ENCODE measurements around the gene DSCAM. TPM values are rescaled to one million over a fixed set of nuclear protein-coding genes. Genes with fewer than 3 reads are reported as not detected.
"Not testable (repeated sequence)": the region's sequence is repeated elsewhere in the genome, so short reads cannot be mapped to it uniquely, and the experiment has no call there.

DSCAM gene
- total and polyA plus RNA-seq, 2 donors (not counting 1 experiment from before 2014, with no cell fraction given) = not detected

- H3K4me3 Mint-ChIP-seq = no peak overlapping the region
- no CpG with 5 or more reads among the region's 2 CpGs for WGBS (ENCODE audit: insufficient coverage)
- peaks cover 4% of the 10 kb centered on the region for H3K9me3 Mint-ChIP-seq (ENCODE audit: insufficient read depth)
- H3K27me3 Mint-ChIP-seq = no peaks in the 10 kb centered on the region
- Histone ChIP-seq H3K79me2 (ENCODE audit: control insufficient read depth, insufficient read depth, low read length) (no peaks in the 10 kb centered on the region), H3K27ac (ENCODE audit: low read length in 2 of 2) (no peak overlapping the region), H3K27me3 (replicated peaks in 1 of 4; ENCODE audit: control extremely low read depth in 1 of 4, control insufficient read depth in 3 of 4, insufficient read depth in 4 of 4, low read length in 3 of 4) (no peaks in the 10 kb centered on the region), H3K9me3 (ENCODE audit: control extremely low read depth in 1 of 3, control insufficient read depth in 2 of 3, insufficient read depth in 1 of 3, low read length in 2 of 3) (peaks cover 0 to 2% (median 0%) of the 10 kb centered on the region in 3 donors), H3K36me3 (replicated peaks in 1 of 2; ENCODE audit: control extremely low read depth in 1 of 2, control insufficient read depth in 1 of 2, extremely low read depth in 1 of 2, insufficient read depth in 2 of 2, low read length in 1 of 2) (no peaks in the 10 kb centered on the region), H4K20me1 (ENCODE audit: control insufficient read depth, insufficient read depth, low read length, poor library complexity, severe bottlenecking) (no peaks in the 10 kb centered on the region), H3K4me3 (ENCODE audit: control extremely low read depth in 1 of 5, extremely low read depth in 1 of 5, insufficient read depth in 1 of 5, low read depth in 2 of 5, low read length in 4 of 5) (no peak overlapping the region), H3K4me2 (replicated peaks; ENCODE audit: low read depth, low read length, poor library complexity, severe bottlenecking) (no peak overlapping the region), H2AFZ (ENCODE audit: insufficient read depth, low read depth, low read length, poor library complexity, severe bottlenecking) (no peak overlapping the region), H3K9ac (ENCODE audit: low read length) (no peak overlapping the region), H3K4me1 (ENCODE audit: control insufficient read depth in 2 of 2, insufficient read depth in 2 of 2, low read length in 2 of 2) (no peaks in the 10 kb centered on the region)
- H3K4me1 Mint-ChIP-seq = no peaks in the 10 kb centered on the region
- intact Hi-C loops (cut with micrococcal nuclease) = no loop called here
- CTCF ChIA-PET = no interaction called here
- no peak for ATAC-seq (ENCODE audit: low read depth)
- DNase-seq = no peak
- TF ChIP-seq CTCF (IDR thresholded peaks at IDR 0.05) (no peak), EZH2 (IDR thresholded peaks at IDR 0.05; ENCODE audit: borderline replicate concordance, insufficient read depth, low read depth, low read length, poor library complexity, severe bottlenecking) (no peak)
- POLR2A ChIA-PET = no interaction called here
- no peak overlapping the region for H3K27ac Mint-ChIP-seq
Measured at GRCh38 chr21:40447016-40447415, 399.9 kb downstream of the DSCAM start.

GRCh38 chr21:40445349-40445921 lies 401.5 kb downstream of the DSCAM start:
- H3K36me3 ChIP-seq (replicated peaks in 1 of 2; ENCODE audit: control extremely low read depth in 1 of 2, control insufficient read depth in 1 of 2, extremely low read depth in 1 of 2, insufficient read depth in 2 of 2, low read length in 1 of 2) = no peaks in the 10 kb centered on the region
- no peaks in the 10 kb centered on the region for H3K27me3 ChIP-seq (replicated peaks in 1 of 4; ENCODE audit: control extremely low read depth in 1 of 4, control insufficient read depth in 3 of 4, insufficient read depth in 4 of 4, low read length in 3 of 4)
- no peak overlapping the region for H3K27ac ChIP-seq (ENCODE audit: low read length in 2 of 2)
- no peak overlapping the region for H3K4me2 ChIP-seq (replicated peaks; ENCODE audit: low read depth, low read length, poor library complexity, severe bottlenecking)
- H3K9ac ChIP-seq (ENCODE audit: low read length) = no peak overlapping the region
- no peaks in the 10 kb centered on the region for H3K27me3 Mint-ChIP-seq
- WGBS (ENCODE audit: insufficient coverage) = no CpG with 5 or more reads among the region's 2 CpGs
- intact Hi-C loops (cut with micrococcal nuclease) = no loop called here
- no peak overlapping the region for H2AFZ ChIP-seq (ENCODE audit: insufficient read depth, low read depth, low read length, poor library complexity, severe bottlenecking)
- no peaks in the 10 kb centered on the region for H4K20me1 ChIP-seq (ENCODE audit: control insufficient read depth, insufficient read depth, low read length, poor library complexity, severe bottlenecking)
- H3K79me2 ChIP-seq (ENCODE audit: control insufficient read depth, insufficient read depth, low read length) = no peaks in the 10 kb centered on the region
- ChIA-PET CTCF (no interaction called here), POLR2A (no interaction called here)
- H3K4me1 ChIP-seq (ENCODE audit: control insufficient read depth in 2 of 2, insufficient read depth in 2 of 2, low read length in 2 of 2) = no peaks in the 10 kb centered on the region
- no peak overlapping the region for H3K4me3 Mint-ChIP-seq
- TF ChIP-seq CTCF (IDR thresholded peaks at IDR 0.05) = no peak
- no peak for TF ChIP-seq EZH2 (IDR thresholded peaks at IDR 0.05; ENCODE audit: borderline replicate concordance, insufficient read depth, low read depth, low read length, poor library complexity, severe bottlenecking)
- no peak for ATAC-seq (ENCODE audit: low read depth)
- H3K9me3 ChIP-seq (ENCODE audit: control extremely low read depth in 1 of 3, control insufficient read depth in 2 of 3, insufficient read depth in 1 of 3, low read length in 2 of 3) = peaks cover 0 to 2% (median 0%) of the 10 kb centered on the region in 3 donors
- H3K27ac Mint-ChIP-seq = no peak overlapping the region
- no peaks in the 10 kb centered on the region for H3K4me1 Mint-ChIP-seq
- H3K4me3 ChIP-seq (ENCODE audit: control extremely low read depth in 1 of 5, extremely low read depth in 1 of 5, insufficient read depth in 1 of 5, low read depth in 2 of 5, low read length in 4 of 5) = no peak overlapping the region
- H3K9me3 Mint-ChIP-seq (ENCODE audit: insufficient read depth) = peaks cover 4% of the 10 kb centered on the region
- DNase-seq = no peak

- H3K4me3 Mint-ChIP-seq; H3K36me3 ChIP-seq (replicated peaks in 1 of 2; ENCODE audit: control extremely low read depth in 1 of 2, control insufficient read depth in 1 of 2, extremely low read depth in 1 of 2, insufficient read depth in 2 of 2, low read length in 1 of 2); DNase-seq; H3K4me1 ChIP-seq (ENCODE audit: control insufficient read depth in 2 of 2, insufficient read depth in 2 of 2, low read length in 2 of 2); H3K9me3 Mint-ChIP-seq (ENCODE audit: insufficient read depth); H3K4me1 Mint-ChIP-seq; POLR2A ChIA-PET; H3K9me3 ChIP-seq (ENCODE audit: control extremely low read depth in 1 of 3, control insufficient read depth in 2 of 3, insufficient read depth in 1 of 3, low read length in 2 of 3); H2AFZ ChIP-seq (ENCODE audit: insufficient read depth, low read depth, low read length, poor library complexity, severe bottlenecking); ATAC-seq (ENCODE audit: low read depth); H3K9ac ChIP-seq (ENCODE audit: low read length); H3K27ac Mint-ChIP-seq; H3K79me2 ChIP-seq (ENCODE audit: control insufficient read depth, insufficient read depth, low read length); H3K4me3 ChIP-seq (ENCODE audit: control extremely low read depth in 1 of 5, extremely low read depth in 1 of 5, insufficient read depth in 1 of 5, low read depth in 2 of 5, low read length in 4 of 5); H3K27me3 ChIP-seq (replicated peaks in 1 of 4; ENCODE audit: control extremely low read depth in 1 of 4, control insufficient read depth in 3 of 4, insufficient read depth in 4 of 4, low read length in 3 of 4); intact Hi-C loops (cut with micrococcal nuclease); CTCF ChIA-PET; H3K27ac ChIP-seq (ENCODE audit: low read length in 2 of 2); H3K27me3 Mint-ChIP-seq; H4K20me1 ChIP-seq (ENCODE audit: control insufficient read depth, insufficient read depth, low read length, poor library complexity, severe bottlenecking); H3K4me2 ChIP-seq (replicated peaks; ENCODE audit: low read depth, low read length, poor library complexity, severe bottlenecking): not testable (repeated sequence)
- WGBS (ENCODE audit: insufficient coverage) = no CpG with 5 or more reads among the region's 2 CpGs
Measured at GRCh38 chr21:40439581-40439980, 407.4 kb downstream of the DSCAM start.
